Liver (tissue), 9 donors: ENCODE measurements around the gene FRZB. TPM values are rescaled to one million over a fixed set of nuclear protein-coding genes. Genes with fewer than 3 reads are reported as not detected.
"Not testable (repeated sequence)": the region's sequence is repeated elsewhere in the genome, so short reads cannot be mapped to it uniquely, and the experiment has no call there.

Source experiments
- DNase-seq: peaks from one replicate; pipeline ENCODE4 v3.0.0-alpha.2; 2017; ENCODE audit warnings: low spot score
- H3K27ac ChIP-seq, 2 donors: one replicate each; pipeline ENCODE4 v1.7.0; 2013; ENCODE audit warnings: inconsistent platforms in 2 of 2, low read length in 2 of 2, control low read depth in 1 of 2, low read depth in 1 of 2, mild to moderate bottlenecking in 1 of 2
- H3K27me3 ChIP-seq, 4 donors: one replicate each; pipeline versions ENCODE4 v1.6.1 to v1.7.0; 2013; ENCODE audit warnings: low read length in 3 of 4, inconsistent platforms in 1 of 4, mild to moderate bottlenecking in 1 of 4, moderate library complexity in 1 of 4; ENCODE audit not compliant: control insufficient read depth in 4 of 4, insufficient read depth in 4 of 4
- H3K36me3 ChIP-seq, 4 donors: one replicate each; pipeline versions ENCODE4 v1.6.1 to v1.7.0; 2013; ENCODE audit warnings: low read length in 3 of 4, mild to moderate bottlenecking in 3 of 4, low read depth in 1 of 4, moderate library complexity in 1 of 4; ENCODE audit not compliant: control insufficient read depth in 4 of 4, insufficient read depth in 3 of 4
- H3K4me1 ChIP-seq, 4 donors: one replicate each; pipeline versions ENCODE4 v1.6.1 to v1.7.0; 2013; ENCODE audit warnings: low read length in 3 of 4, mild to moderate bottlenecking in 3 of 4, moderate library complexity in 1 of 4; ENCODE audit not compliant: control insufficient read depth in 4 of 4, insufficient read depth in 4 of 4
- H3K4me3 ChIP-seq, 3 donors: one replicate each; pipeline versions ENCODE4 v1.6.1 to v1.7.0; 2013; ENCODE audit warnings: low read length in 3 of 3, control low read depth in 1 of 3, low read depth in 1 of 3, mild to moderate bottlenecking in 1 of 3
- H3K9ac ChIP-seq, 2 donors: one replicate each; pipeline ENCODE4 v1.7.0; 2013; ENCODE audit warnings: low read length in 2 of 2, mild to moderate bottlenecking in 2 of 2, moderate library complexity in 2 of 2, control low read depth in 1 of 2, low read depth in 1 of 2
- H3K9me3 ChIP-seq, 4 donors: one replicate each; pipeline versions ENCODE4 v1.6.1 to v1.7.0; 2013; ENCODE audit warnings: low read length in 3 of 4; ENCODE audit not compliant: control insufficient read depth in 4 of 4
- CTCF ChIP-seq: fragments of 150-350 bp; IDR thresholded peaks from 2 replicates; pipeline ENCODE4 v1.5.1; 2017; ENCODE audit warnings: improper control_type of control experiment, low read depth, low read length; ENCODE audit not compliant: missing input control
- EGR1 ChIP-seq, 2 donors: IDR thresholded peaks; 2 replicates each; pipeline ENCODE4 v1.6.1; 2016 to 2018; ENCODE audit warnings: antibody characterized with exemption in 2 of 2, low read depth in 2 of 2
- FOXA1 ChIP-seq: IDR thresholded peaks from 2 replicates; pipeline ENCODE4 v1.6.1; 2016; ENCODE audit warnings: antibody characterized with exemption
- FOXA2 ChIP-seq: IDR thresholded peaks from 2 replicates; pipeline ENCODE4 v1.6.1; 2016; ENCODE audit warnings: antibody characterized with exemption
- GABPA ChIP-seq, 2 donors: IDR thresholded peaks in 1 of 2; conservative IDR thresholded peaks in 1 of 2; 2 replicates each; pipeline ENCODE4 v1.6.1; 2016; ENCODE audit warnings: antibody characterized with exemption in 2 of 2, mild to moderate bottlenecking in 1 of 2, moderate library complexity in 1 of 2
- HNF4A ChIP-seq, 2 donors: conservative IDR thresholded peaks; 2 replicates each; pipeline ENCODE4 v1.6.1; 2016; ENCODE audit warnings: antibody characterized with exemption in 2 of 2, mild to moderate bottlenecking in 2 of 2
- HNF4G ChIP-seq: IDR thresholded peaks from 2 replicates; pipeline ENCODE4 v1.6.1; 2016; ENCODE audit warnings: antibody characterized with exemption
- JUND ChIP-seq, 2 donors: IDR thresholded peaks; 2 replicates each; pipeline ENCODE4 v1.6.1; 2016; ENCODE audit warnings: antibody characterized with exemption in 2 of 2
- MAX ChIP-seq: IDR thresholded peaks from 2 replicates; pipeline ENCODE4 v1.6.1; 2016; ENCODE audit warnings: antibody characterized with exemption
- NR2F2 ChIP-seq: IDR thresholded peaks from 2 replicates; pipeline ENCODE4 v1.6.1; 2016; ENCODE audit warnings: antibody characterized with exemption
- REST ChIP-seq: IDR thresholded peaks from 2 replicates; pipeline ENCODE4 v1.6.1; 2016; ENCODE audit warnings: antibody characterized with exemption, mild to moderate bottlenecking
- YY1 ChIP-seq: IDR thresholded peaks from 2 replicates; pipeline ENCODE4 v1.6.1; 2016; ENCODE audit warnings: antibody characterized with exemption, mild to moderate bottlenecking
- WGBS: extraction: QIAGEN DNeasy Blood & Tissue Kit; methylation state at CpG from one replicate; pipeline ENCODE4 v1.1.7; 2013; 5-methylcytosine and 5-hydroxymethylcytosine counted together
- polyA plus RNA-seq, 2 donors: library from polyadenylated mRNA; stranded (reverse) in 1 of 2; unstranded in 1 of 2; fragments of 200-250 nt in 1 of 2; fragments of >200 nt in 1 of 2; fragmentation: Nextera tagmentation in 1 of 2; extraction: Ambion mirVana in 1 of 2; gene quantifications; one replicate each; pipeline versions ENCODE4 v1.2.1 to v1.2.3, GENCODE V29; 2013 to 2015
- total RNA-seq, 2 donors: library from RNA; depleted of rRNA; stranded (reverse); fragments of >200 nt; gene quantifications; one replicate each; pipeline ENCODE4 v1.2.3, GENCODE V29; 2014
- TF ChIP-seq, protein P1 (sequence below): IDR thresholded peaks from 2 replicates; pipeline ENCODE4 v1.6.1; 2016; ENCODE audit warnings: antibody characterized with exemption
- donor health status: healthy.
- donor health status: healthy.
- donor health status: healthy.
- donor health status: healthy.
- donor health status: healthy.

Gene FRZB
- total and polyA plus RNA-seq, 4 donors: 0.17 to 1.0 (median 0.54) TPM

- no peak for DNase-seq
- TF ChIP-seq JUND (IDR thresholded peaks at IDR 0.05) (no peak), CTCF (no peak), FOXA1 (no peak), YY1 (no peak), GABPA (IDR thresholded peaks at IDR 0.05 in 1 of 2, conservative IDR thresholded peaks at IDR 0.05 in 1 of 2) (no peak), HNF4G (no peak), EGR1 (IDR thresholded peaks at IDR 0.05; ENCODE audit: low read depth in 2 of 2) (no peak), HNF4A (conservative IDR thresholded peaks at IDR 0.05) (no peak)
- TF ChIP-seq, protein P1, sequence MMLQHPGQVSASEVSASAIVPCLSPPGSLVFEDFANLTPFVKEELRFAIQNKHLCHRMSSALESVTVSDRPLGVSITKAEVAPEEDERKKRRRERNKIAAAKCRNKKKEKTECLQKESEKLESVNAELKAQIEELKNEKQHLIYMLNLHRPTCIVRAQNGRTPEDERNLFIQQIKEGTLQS: no peak
- Histone ChIP-seq H3K9ac (no peak overlapping the region), H3K27me3 (no peaks in the 10 kb centered on the region), H3K4me3 (no peak overlapping the region), H3K36me3 (no peaks in the 10 kb centered on the region), H3K27ac (no peak overlapping the region), H3K9me3 (peaks cover 0 to 7% (median under 1%) of the 10 kb centered on the region in 4 donors), H3K4me1 (peaks cover 0 to 11% (median 2%) of the 10 kb centered on the region in 4 donors)
- 97% methylated on average over 9 of the region's 9 CpGs for WGBS
Observed at GRCh38 chr2:182894174-182894573, 27.7 kb upstream of the FRZB start.

DNA sequence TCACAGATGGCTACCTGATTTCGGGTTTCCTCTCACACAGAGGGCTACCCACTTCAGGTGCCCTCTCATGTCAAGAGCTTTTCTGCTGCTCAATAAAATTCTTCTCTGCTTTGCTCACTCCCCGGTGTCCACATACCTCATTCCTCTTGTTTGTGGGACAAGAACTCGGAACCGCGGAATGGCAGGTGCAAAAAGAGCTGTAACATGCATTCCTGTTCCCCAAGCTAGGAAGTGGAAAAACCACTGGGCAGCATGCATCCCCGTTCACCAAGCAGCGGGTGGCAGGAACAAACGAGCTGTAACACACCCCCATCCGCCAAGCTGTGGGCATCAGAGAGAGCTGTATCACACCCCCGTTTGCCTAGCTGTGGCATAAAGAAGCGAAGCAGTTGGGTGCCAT, 27.2 kb upstream of the FRZB start:
- no peak for TF ChIP-seq GABPA (IDR thresholded peaks at IDR 0.05 in 1 of 2, conservative IDR thresholded peaks at IDR 0.05 in 1 of 2)
- TF ChIP-seq JUND (IDR thresholded peaks at IDR 0.05): no peak
- TF ChIP-seq HNF4G: no peak
- no peak for TF ChIP-seq REST
- no peak for TF ChIP-seq MAX
- no peak for TF ChIP-seq FOXA2
- TF ChIP-seq FOXA1: no peak
- TF ChIP-seq CTCF: no peak
- TF ChIP-seq NR2F2: no peak
- no peak for TF ChIP-seq EGR1 (IDR thresholded peaks at IDR 0.05; ENCODE audit: low read depth in 2 of 2)
- Histone ChIP-seq H3K4me1 (peaks cover 0 to 11% (median 2%) of the 10 kb centered on the region in 4 donors), H3K4me3 (no peak overlapping the region), H3K36me3 (no peaks in the 10 kb centered on the region), H3K27me3 (no peaks in the 10 kb centered on the region), H3K9ac (no peak overlapping the region), H3K9me3 (peaks cover 0 to 7% (median under 1%) of the 10 kb centered on the region in 4 donors), H3K27ac (no peak overlapping the region)
- no peak for DNase-seq
- 78% methylated on average over 11 of the region's 11 CpGs for WGBS

- WGBS: 94% methylated on average over 7 of the region's 7 CpGs
- not testable (repeated sequence) for H3K27me3 ChIP-seq
Observed at GRCh38 chr2:182893035-182893434, 26.6 kb upstream of the FRZB start.

More at GRCh38 chr2:182893035-182893434, 26.6 kb upstream of the FRZB start:
- H3K36me3 ChIP-seq, H3K9ac ChIP-seq, H3K27ac ChIP-seq, H3K4me3 ChIP-seq, DNase-seq, H3K9me3 ChIP-seq: not testable (repeated sequence)
- peaks cover 0 to 11% (median 2%) of the 10 kb centered on the region in 4 donors for H3K4me1 ChIP-seq
